Measurements from ENCODE around the gene SRSF12. TPM values are rescaled to one million over a fixed set of nuclear protein-coding genes. Genes with fewer than 3 reads are reported as not detected.
"Not testable (repeated sequence)": the region's sequence is repeated elsewhere in the genome, so short reads cannot be mapped to it uniquely, and the experiment has no call there.

SRSF12 gene
- total RNA-seq, 1 experiment from 2014 or later: 1.9 TPM

GRCh38 chr6:89133981-89134380 lies 16.1 kb upstream of the SRSF12 start:
- in situ Hi-C loops (cut with HindIII; ENCODE audit: low pct_unique_long_range_greater_than_20kb, low sequenced_read_pairs): no loop called here

GRCh38 chr6:89132057-89132456 lies 14.2 kb upstream of the SRSF12 start:
- DNase-seq (ENCODE audit: low read depth): no peak
- in situ Hi-C loops (cut with HindIII; ENCODE audit: low pct_unique_long_range_greater_than_20kb, low sequenced_read_pairs): no loop called here

More at GRCh38 chr6:89133981-89134380, 16.1 kb upstream of the SRSF12 start:
- no peak for DNase-seq (ENCODE audit: low read depth)

GRCh38 chr6:89131599-89131998 lies 13.7 kb upstream of the SRSF12 start:
- no peak for DNase-seq (ENCODE audit: low read depth)
- in situ Hi-C loops (cut with HindIII; ENCODE audit: low pct_unique_long_range_greater_than_20kb, low sequenced_read_pairs): no loop called here

- DNase-seq (ENCODE audit: low read depth); in situ Hi-C loops (cut with HindIII; ENCODE audit: low pct_unique_long_range_greater_than_20kb, low sequenced_read_pairs): not testable (repeated sequence)
These were observed 10.4 kb upstream of the SRSF12 start for GRCh38 chr6:89128256-89128671.

- in situ Hi-C loops (cut with HindIII; ENCODE audit: low pct_unique_long_range_greater_than_20kb, low sequenced_read_pairs): no loop called here
- peak; percentile 41 for DNase-seq (ENCODE audit: low read depth)
These were observed 4.8 kb upstream of the SRSF12 start for GRCh38 chr6:89122625-89123024.

GRCh38 chr6:89121934-89122333 lies 4.1 kb upstream of the SRSF12 start:
- no peak for DNase-seq (ENCODE audit: low read depth)
- in situ Hi-C loops (cut with HindIII; ENCODE audit: low pct_unique_long_range_greater_than_20kb, low sequenced_read_pairs): no loop called here

GRCh38 chr6:89120371-89120770 lies 2.5 kb upstream of the SRSF12 start:
- DNase-seq (ENCODE audit: low read depth): peak; percentile 93
- in situ Hi-C loops (cut with HindIII; ENCODE audit: low pct_unique_long_range_greater_than_20kb, low sequenced_read_pairs): no loop called here

- in situ Hi-C loops (cut with HindIII; ENCODE audit: low pct_unique_long_range_greater_than_20kb, low sequenced_read_pairs): no loop called here
- DNase-seq (ENCODE audit: low read depth): no peak
These were observed 1.1 kb upstream of the SRSF12 start for GRCh38 chr6:89118931-89119330.

GRCh38 chr6:89116702-89117101 lies 1.2 kb downstream of the SRSF12 start:
- in situ Hi-C loops (cut with HindIII; ENCODE audit: low pct_unique_long_range_greater_than_20kb, low sequenced_read_pairs): no loop called here
- DNase-seq (ENCODE audit: low read depth): no peak

GRCh38 chr6:89111933-89112332 lies 5.9 kb downstream of the SRSF12 start:
- no peak for DNase-seq (ENCODE audit: low read depth)
- in situ Hi-C loops (cut with HindIII; ENCODE audit: low pct_unique_long_range_greater_than_20kb, low sequenced_read_pairs): no loop called here

GRCh38 chr6:89110284-89110683 lies 7.6 kb downstream of the SRSF12 start:
- no peak for DNase-seq (ENCODE audit: low read depth)
- in situ Hi-C loops (cut with HindIII; ENCODE audit: low pct_unique_long_range_greater_than_20kb, low sequenced_read_pairs): no loop called here

- in situ Hi-C loops (cut with HindIII; ENCODE audit: low pct_unique_long_range_greater_than_20kb, low sequenced_read_pairs): no loop called here
These were observed 17.8 kb downstream of the SRSF12 start for GRCh38 chr6:89100114-89100513.

GRCh38 chr6:89098461-89098860 lies 19.4 kb downstream of the SRSF12 start:
- no peak for DNase-seq (ENCODE audit: low read depth)
- in situ Hi-C loops (cut with HindIII; ENCODE audit: low pct_unique_long_range_greater_than_20kb, low sequenced_read_pairs): no loop called here

More at GRCh38 chr6:89100114-89100513, 17.8 kb downstream of the SRSF12 start:
- no peak for DNase-seq (ENCODE audit: low read depth)

GRCh38 chr6:89087881-89088280 lies 30.0 kb downstream of the SRSF12 start:
- no peak for DNase-seq (ENCODE audit: low read depth)
- in situ Hi-C loops (cut with HindIII; ENCODE audit: low pct_unique_long_range_greater_than_20kb, low sequenced_read_pairs): no loop called here

- in situ Hi-C loops (cut with HindIII; ENCODE audit: low pct_unique_long_range_greater_than_20kb, low sequenced_read_pairs): no loop called here
- DNase-seq (ENCODE audit: low read depth): no peak
These were observed 32.3 kb downstream of the SRSF12 start for GRCh38 chr6:89085409-89086205.

- in situ Hi-C loops (cut with HindIII; ENCODE audit: low pct_unique_long_range_greater_than_20kb, low sequenced_read_pairs): no loop called here
These were observed 32.9 kb downstream of the SRSF12 start for GRCh38 chr6:89084954-89085353.

GRCh38 chr6:89084542-89084941 lies 33.3 kb downstream of the SRSF12 start:
- in situ Hi-C loops (cut with HindIII; ENCODE audit: low pct_unique_long_range_greater_than_20kb, low sequenced_read_pairs): no loop called here
- no peak for DNase-seq (ENCODE audit: low read depth)

More at GRCh38 chr6:89084954-89085353, 32.9 kb downstream of the SRSF12 start:
- DNase-seq (ENCODE audit: low read depth): no peak

GRCh38 chr6:89082486-89082891 lies 35.4 kb downstream of the SRSF12 start:
- peak; percentile 39 for DNase-seq (ENCODE audit: low read depth)
- in situ Hi-C loops (cut with HindIII; ENCODE audit: low pct_unique_long_range_greater_than_20kb, low sequenced_read_pairs): no loop called here

- in situ Hi-C loops (cut with HindIII; ENCODE audit: low pct_unique_long_range_greater_than_20kb, low sequenced_read_pairs): no loop called here
- DNase-seq (ENCODE audit: low read depth): peak; percentile 93
These were observed 36.2 kb downstream of the SRSF12 start for GRCh38 chr6:89081423-89082322.
